Ishikawa (cell line): Measurements from ENCODE around the gene RAB37.

Experiments used
- CREB1 ChIP-seq: IDR thresholded peaks from 2 replicates; pipeline ENCODE4 v1.6.1; 2012; ENCODE audit warnings: low read depth
- EGR1 ChIP-seq: IDR thresholded peaks from 2 replicates; pipeline ENCODE4 v1.6.1; 2012
- EP300 ChIP-seq: IDR thresholded peaks from 2 replicates; pipeline ENCODE4 v1.6.1; 2012; ENCODE audit warnings: borderline replicate concordance
- RAD21 ChIP-seq: IDR thresholded peaks from 2 replicates; pipeline ENCODE4 v1.6.1; 2012; ENCODE audit warnings: low read depth
- REST ChIP-seq: IDR thresholded peaks from 2 replicates; pipeline ENCODE4 v1.6.1; 2012; ENCODE audit warnings: low read depth, mild to moderate bottlenecking
- TAF1 ChIP-seq: IDR thresholded peaks from 2 replicates; pipeline ENCODE4 v1.6.1; 2012; ENCODE audit warnings: low read depth, mild to moderate bottlenecking
- TEAD4 ChIP-seq: IDR thresholded peaks from 2 replicates; pipeline ENCODE4 v1.6.1; 2012
- TF ChIP-seq, protein P1 (sequence below): IDR thresholded peaks from 2 replicates; pipeline ENCODE4 v1.6.1; 2012

GRCh38 chr17:74739227-74739831 lies 2.3 kb downstream of the RAB37 start:
- TF ChIP-seq, protein P1, sequence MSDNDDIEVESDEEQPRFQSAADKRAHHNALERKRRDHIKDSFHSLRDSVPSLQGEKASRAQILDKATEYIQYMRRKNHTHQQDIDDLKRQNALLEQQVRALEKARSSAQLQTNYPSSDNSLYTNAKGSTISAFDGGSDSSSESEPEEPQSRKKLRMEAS: no peak
- TF ChIP-seq EP300 (no peak), TAF1 (no peak), EGR1 (no peak), RAD21 (no peak), TEAD4 (no peak), REST (no peak), CREB1 (no peak)
